ENCODE measurements around the gene TENM3.

DNA sequence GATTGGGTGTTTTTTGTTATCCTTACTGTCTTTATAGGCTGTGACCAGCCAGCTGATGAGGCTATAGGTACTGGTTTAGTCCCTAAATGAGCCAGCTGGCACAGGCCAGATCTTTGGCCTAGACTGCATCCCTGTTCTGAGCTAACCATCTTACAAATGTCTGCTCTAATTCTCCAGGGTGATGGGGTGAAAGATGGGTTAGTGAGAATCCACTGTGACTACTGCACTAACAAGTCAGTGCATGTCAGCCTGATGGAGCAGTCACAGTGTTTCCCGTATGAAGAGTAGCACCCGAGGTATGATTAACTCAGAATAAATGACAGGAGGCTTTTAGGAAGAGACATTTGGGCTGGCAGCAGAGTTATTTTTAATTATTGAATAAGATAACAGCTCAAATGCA lies 493.0 kb downstream of the TENM3 start:
- TF ChIP-seq, protein P1, sequence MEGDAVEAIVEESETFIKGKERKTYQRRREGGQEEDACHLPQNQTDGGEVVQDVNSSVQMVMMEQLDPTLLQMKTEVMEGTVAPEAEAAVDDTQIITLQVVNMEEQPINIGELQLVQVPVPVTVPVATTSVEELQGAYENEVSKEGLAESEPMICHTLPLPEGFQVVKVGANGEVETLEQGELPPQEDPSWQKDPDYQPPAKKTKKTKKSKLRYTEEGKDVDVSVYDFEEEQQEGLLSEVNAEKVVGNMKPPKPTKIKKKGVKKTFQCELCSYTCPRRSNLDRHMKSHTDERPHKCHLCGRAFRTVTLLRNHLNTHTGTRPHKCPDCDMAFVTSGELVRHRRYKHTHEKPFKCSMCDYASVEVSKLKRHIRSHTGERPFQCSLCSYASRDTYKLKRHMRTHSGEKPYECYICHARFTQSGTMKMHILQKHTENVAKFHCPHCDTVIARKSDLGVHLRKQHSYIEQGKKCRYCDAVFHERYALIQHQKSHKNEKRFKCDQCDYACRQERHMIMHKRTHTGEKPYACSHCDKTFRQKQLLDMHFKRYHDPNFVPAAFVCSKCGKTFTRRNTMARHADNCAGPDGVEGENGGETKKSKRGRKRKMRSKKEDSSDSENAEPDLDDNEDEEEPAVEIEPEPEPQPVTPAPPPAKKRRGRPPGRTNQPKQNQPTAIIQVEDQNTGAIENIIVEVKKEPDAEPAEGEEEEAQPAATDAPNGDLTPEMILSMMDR (IDR thresholded peaks at IDR 0.05), result no peak
- TF ChIP-seq ZFX (IDR thresholded peaks at IDR 0.05; ENCODE audit: borderline replicate concordance), result no peak
